ENCODE measurements around the gene SORCS1. TPM values are rescaled to one million over a fixed set of nuclear protein-coding genes. Genes with fewer than 3 reads are reported as not detected.

The SORCS1 gene
- 2.9 TPM for total RNA-seq
- long read RNA-seq, result 0 reads

GRCh38 chr10:107163881-107164861 is at the start of gene SORCS1:
TSS of gene SORCS1 (minus strand) at chr10:107164706.
- intact Hi-C loops (cut with DNase I), result no loop called here
- DNase-seq (ENCODE audit: missing footprints), result peak; percentile 60
- ATAC-seq, result peak; percentile 83

GRCh38 chr10:107214261-107214660 is 49.8 kb upstream of the SORCS1 start:
- intact Hi-C loops (cut with DNase I), result no loop called here
- ATAC-seq, result no peak
- DNase-seq (ENCODE audit: missing footprints), result no peak

GRCh38 chr10:107213861-107214260 is 49.4 kb upstream of the SORCS1 start:
- intact Hi-C loops (cut with DNase I), result no loop called here
- no peak for ATAC-seq

GRCh38 chr10:107206833-107207232 is 42.3 kb upstream of the SORCS1 start:
- no peak for ATAC-seq
- intact Hi-C loops (cut with DNase I), result no loop called here
- DNase-seq (ENCODE audit: missing footprints), result no peak

More at GRCh38 chr10:107213861-107214260, 49.4 kb upstream of the SORCS1 start:
- no peak for DNase-seq (ENCODE audit: missing footprints)

- ATAC-seq (no peak), DNase-seq (ENCODE audit: missing footprints) (no peak)
- intact Hi-C loops (cut with DNase I), result no loop called here
These were observed 5.0 kb upstream of the SORCS1 start for GRCh38 chr10:107169516-107169915.

GRCh38 chr10:107168738-107169137 is 4.2 kb upstream of the SORCS1 start:
- no peak for DNase-seq (ENCODE audit: missing footprints)
- intact Hi-C loops (cut with DNase I), result no loop called here
- ATAC-seq, result no peak

GRCh38 chr10:107166403-107166802 is 1.9 kb upstream of the SORCS1 start:
- intact Hi-C loops (cut with DNase I), result no loop called here
- DNase-seq (ENCODE audit: missing footprints) (no peak), ATAC-seq (no peak)

- DNase-seq (ENCODE audit: missing footprints) (no peak), ATAC-seq (no peak)
- intact Hi-C loops (cut with DNase I), result no loop called here
These were observed 486 bp upstream of the SORCS1 start for GRCh38 chr10:107164992-107165391.

GRCh38 chr10:107163076-107163855 is 1.2 kb downstream of the SORCS1 start:
- intact Hi-C loops (cut with DNase I), result no loop called here
- DNase-seq (ENCODE audit: missing footprints) (no peak), ATAC-seq (peak; percentile 77)

GRCh38 chr10:107160866-107161265 is 3.6 kb downstream of the SORCS1 start:
- ATAC-seq (no peak), DNase-seq (ENCODE audit: missing footprints) (no peak)
- intact Hi-C loops (cut with DNase I), result no loop called here

GRCh38 chr10:107159871-107160270 is 4.6 kb downstream of the SORCS1 start:
- DNase-seq (ENCODE audit: missing footprints), result no peak
- no peak for ATAC-seq
- intact Hi-C loops (cut with DNase I), result no loop called here

- intact Hi-C loops (cut with DNase I), result no loop called here
- no peak for DNase-seq (ENCODE audit: missing footprints)
- peak; percentile 20 for ATAC-seq
These were observed 7.4 kb downstream of the SORCS1 start for GRCh38 chr10:107157071-107157470.

- intact Hi-C loops (cut with DNase I), result no loop called here
- DNase-seq (ENCODE audit: missing footprints) (no peak), ATAC-seq (no peak)
These were observed 12.4 kb downstream of the SORCS1 start for GRCh38 chr10:107152087-107152486.

GRCh38 chr10:107148906-107149305 is 15.6 kb downstream of the SORCS1 start:
- no peak for ATAC-seq
- no peak for DNase-seq (ENCODE audit: missing footprints)
- intact Hi-C loops (cut with DNase I), result no loop called here

- DNase-seq (ENCODE audit: missing footprints) (no peak), ATAC-seq (no peak)
- intact Hi-C loops (cut with DNase I), result no loop called here
These were observed 20.0 kb downstream of the SORCS1 start for GRCh38 chr10:107144490-107144889.

GRCh38 chr10:107141524-107142061 is 22.9 kb downstream of the SORCS1 start:
- DNase-seq (ENCODE audit: missing footprints) (no peak), ATAC-seq (no peak)
- intact Hi-C loops (cut with DNase I), result no loop called here

- DNase-seq (ENCODE audit: missing footprints) (no peak), ATAC-seq (no peak)
- intact Hi-C loops (cut with DNase I), result no loop called here
These were observed 25.3 kb downstream of the SORCS1 start for GRCh38 chr10:107139237-107139636.

GRCh38 chr10:107133656-107134055 is 30.9 kb downstream of the SORCS1 start:
- DNase-seq (ENCODE audit: missing footprints), result no peak
- intact Hi-C loops (cut with DNase I), result no loop called here
- ATAC-seq, result no peak

GRCh38 chr10:107129000-107129399 is 35.5 kb downstream of the SORCS1 start:
- DNase-seq (ENCODE audit: missing footprints), result no peak
- intact Hi-C loops (cut with DNase I), result no loop called here
- no peak for ATAC-seq
